B cell (primary cell): Measurements from ENCODE around the gene FAM72C. TPM values are rescaled to one million over a fixed set of nuclear protein-coding genes. Genes with fewer than 3 reads are reported as not detected.
"Not testable (repeated sequence)": the region's sequence is repeated elsewhere in the genome, so short reads cannot be mapped to it uniquely, and the experiment has no call there.

Source experiments
- ATAC-seq: fragments of 200-7000 bp; cut with Tn5 transposase; one replicate; pipeline ENCODE4 v1.10.0; 2021; ENCODE audit warnings: low read depth, mild to moderate bottlenecking, moderate number of reproducible peaks, moderate library complexity
- CTCF ChIA-PET: fragments of 350-600 bp; sonication (Branson Sonifier 250); formaldehyde crosslinking; loops from one replicate; lab custom pipeline; 2021; ENCODE audit warnings: antibody characterized with exemption, inconsistent platforms; lab: Charles Lee
- POLR2A ChIA-PET: fragments of 350-600 bp; sonication (Branson Sonifier 250); formaldehyde crosslinking; loops from one replicate; lab custom pipeline; 2021; ENCODE audit warnings: antibody characterized with exemption; lab: Charles Lee
- DNase-seq: peaks from one replicate; pipeline ENCODE4 v3.0.0; 2013
- H2AFZ ChIP-seq: 2 replicates; pipeline ENCODE4 v1.6.1; 2012; ENCODE audit warnings: mild to moderate bottlenecking, low read depth, low read length; ENCODE audit not compliant: insufficient read depth, poor library complexity, severe bottlenecking
- H3K27ac ChIP-seq, 2 donors: 1 replicate in 1 of 2; 2 replicates in 1 of 2; pipeline ENCODE4 v1.5.1; 2012 to 2013; ENCODE audit warnings: low read length in 2 of 2, mild to moderate bottlenecking in 2 of 2, moderate library complexity in 1 of 2
- H3K27me3 ChIP-seq, 4 experiments: fragments of 200-600 bp in 1 of 4; sonication (generic) in 1 of 4; replicated peaks in 1 of 4; 1 replicate in 2 of 4; 2 replicates in 2 of 4; pipeline versions ENCODE4 v1.6.1 to v1.7.0; 2013 to 2016; ENCODE audit warnings: low read length in 3 of 4, mild to moderate bottlenecking in 2 of 4, mixed read lengths in 1 of 4, moderate library complexity in 1 of 4; ENCODE audit not compliant: insufficient read depth in 4 of 4, control insufficient read depth in 3 of 4; ENCODE audit errors: control extremely low read depth in 1 of 4
- H3K36me3 ChIP-seq, 2 experiments: replicated peaks in 1 of 2; 1 replicate in 1 of 2; 2 replicates in 1 of 2; pipeline versions ENCODE4 v1.6.1 to v1.7.1; 2013; ENCODE audit warnings: low read length in 1 of 2; ENCODE audit not compliant: insufficient read depth in 2 of 2, control insufficient read depth in 1 of 2; ENCODE audit errors: control extremely low read depth in 1 of 2, extremely low read depth in 1 of 2
- H3K4me1 ChIP-seq, 2 donors: fragments of 200-600 bp in 1 of 2; sonication (generic) in 1 of 2; 1 replicate in 1 of 2; 2 replicates in 1 of 2; pipeline versions ENCODE4 v1.5.1 to v1.6.1; 2013 to 2017; ENCODE audit warnings: low read length in 2 of 2; ENCODE audit not compliant: control insufficient read depth in 2 of 2, insufficient read depth in 2 of 2
- H3K4me2 ChIP-seq: replicated peaks from 2 replicates; pipeline ENCODE3; 2012; ENCODE audit warnings: mild to moderate bottlenecking, low read depth, low read length; ENCODE audit not compliant: poor library complexity, severe bottlenecking
- H3K4me3 ChIP-seq, 5 experiments: fragments of 200-600 bp in 1 of 5; sonication (generic) in 1 of 5; 1 replicate in 3 of 5; 2 replicates in 2 of 5; pipeline versions ENCODE4 v1.5.1 to v1.7.0; 2011 to 2016; ENCODE audit warnings: low read length in 4 of 5, mild to moderate bottlenecking in 4 of 5, low read depth in 2 of 5, control low read depth in 1 of 5, moderate library complexity in 1 of 5; ENCODE audit not compliant: insufficient read depth in 1 of 5; ENCODE audit errors: control extremely low read depth in 1 of 5, extremely low read depth in 1 of 5
- H3K79me2 ChIP-seq: fragments of 200-600 bp; sonication (generic); one replicate; pipeline ENCODE4 v1.6.0; 2016; ENCODE audit warnings: low read length; ENCODE audit not compliant: control insufficient read depth, insufficient read depth
- H3K9ac ChIP-seq: fragments of 200-600 bp; sonication (generic); 2 replicates; pipeline ENCODE4 v1.6.1; 2017; ENCODE audit warnings: mild to moderate bottlenecking, low read length, moderate library complexity
- H3K9me3 ChIP-seq, 3 donors: one replicate each; pipeline versions ENCODE4 v1.6.1 to v1.7.1; 2013; ENCODE audit warnings: low read length in 2 of 3; ENCODE audit not compliant: control insufficient read depth in 2 of 3, insufficient read depth in 1 of 3; ENCODE audit errors: control extremely low read depth in 1 of 3
- H4K20me1 ChIP-seq: 2 replicates; pipeline ENCODE4 v1.6.0; 2012; ENCODE audit warnings: mild to moderate bottlenecking, low read length; ENCODE audit not compliant: insufficient read depth, control insufficient read depth, poor library complexity, severe bottlenecking
- H3K27ac Mint-ChIP-seq: one replicate; pipeline ENCODE4 v1.8.0; 2021; ENCODE audit warnings: mixed read lengths
- H3K27me3 Mint-ChIP-seq: one replicate; pipeline ENCODE4 v1.8.0; 2021; ENCODE audit warnings: mixed read lengths
- H3K4me1 Mint-ChIP-seq: one replicate; pipeline ENCODE4 v1.8.0; 2021; ENCODE audit warnings: mixed read lengths
- H3K4me3 Mint-ChIP-seq: one replicate; pipeline ENCODE4 v1.8.0; 2021; ENCODE audit warnings: mixed read lengths
- H3K9me3 Mint-ChIP-seq: one replicate; pipeline ENCODE4 v1.8.0; 2022; ENCODE audit warnings: mixed read lengths; ENCODE audit not compliant: insufficient read depth
- WGBS: methylation state at CpG from one replicate; pipeline ENCODE4 v1.1.5; 2013; ENCODE audit warnings: missing lambda C conversion rate; ENCODE audit not compliant: insufficient coverage; 5-methylcytosine and 5-hydroxymethylcytosine counted together
- intact Hi-C: fragments of 100-400 bp; cut with micrococcal nuclease; formaldehyde crosslinking; loops from one replicate; pipeline ENCODE4 v1.10.0; 2022
- polyA plus RNA-seq: library from polyadenylated mRNA; depleted of rRNA; stranded (reverse); fragments of >200 nt; gene quantifications from 2 replicates; pipeline ENCODE4 v1.2.3, GENCODE V29; 2012
- total RNA-seq, 2 donors: library from RNA; stranded (reverse); fragments of 120-200 nt in 1 of 2; gene quantifications; 1 replicate in 1 of 2; 2 replicates in 1 of 2; pipeline versions ENCODE4 v1.2.3 to v1.2.4, GENCODE V29; 2013 to 2022

The FAM72C gene
- total and polyA plus RNA-seq, 2 donors (not counting 1 experiment from before 2014, with no cell fraction given) = 0.03 TPM; not detected in 1

- H3K4me1 ChIP-seq = not testable (repeated sequence)
These were observed 37.6 kb upstream of the FAM72C start for GRCh38 chr1:144009410-144009809.

GRCh38 chr1:144004259-144004658 lies 32.5 kb upstream of the FAM72C start:
- H3K27ac ChIP-seq, H4K20me1 ChIP-seq, H2AFZ ChIP-seq, H3K4me1 ChIP-seq, POLR2A ChIA-PET, H3K4me3 Mint-ChIP-seq, H3K4me3 ChIP-seq, H3K4me2 ChIP-seq, H3K79me2 ChIP-seq, H3K27me3 ChIP-seq, H3K27me3 Mint-ChIP-seq, H3K9me3 ChIP-seq, H3K9me3 Mint-ChIP-seq, CTCF ChIA-PET, DNase-seq, ATAC-seq, H3K9ac ChIP-seq, intact Hi-C loops, H3K36me3 ChIP-seq, H3K27ac Mint-ChIP-seq, H3K4me1 Mint-ChIP-seq: not testable (repeated sequence)
- no CpG with 5 or more reads among the region's 1 CpG for WGBS

More at GRCh38 chr1:144009410-144009809, 37.6 kb upstream of the FAM72C start:
- H3K36me3 ChIP-seq, POLR2A ChIA-PET, intact Hi-C loops, DNase-seq, H3K79me2 ChIP-seq, H3K27me3 ChIP-seq, H3K4me2 ChIP-seq, H3K4me3 ChIP-seq, H2AFZ ChIP-seq, H4K20me1 ChIP-seq, H3K9me3 ChIP-seq, H3K4me1 Mint-ChIP-seq, H3K27ac Mint-ChIP-seq, H3K9me3 Mint-ChIP-seq, H3K27me3 Mint-ChIP-seq, CTCF ChIA-PET, H3K27ac ChIP-seq, H3K9ac ChIP-seq, H3K4me3 Mint-ChIP-seq: not testable (repeated sequence)
- peak; percentile 55 for ATAC-seq
- no CpG with 5 or more reads among the region's 3 CpGs for WGBS

- ATAC-seq, H3K36me3 ChIP-seq, H3K27me3 ChIP-seq, intact Hi-C loops, H3K27me3 Mint-ChIP-seq, H3K9me3 Mint-ChIP-seq, H2AFZ ChIP-seq, H3K4me1 ChIP-seq, H3K9ac ChIP-seq, H3K4me2 ChIP-seq, DNase-seq, H3K4me1 Mint-ChIP-seq, H3K27ac ChIP-seq, H3K4me3 ChIP-seq, H3K79me2 ChIP-seq, H4K20me1 ChIP-seq, H3K27ac Mint-ChIP-seq, H3K4me3 Mint-ChIP-seq, CTCF ChIA-PET, POLR2A ChIA-PET, H3K9me3 ChIP-seq: not testable (repeated sequence)
- WGBS = no CpG with 5 or more reads among the region's 2 CpGs
These were observed 31.7 kb upstream of the FAM72C start for GRCh38 chr1:144003306-144004029.

GRCh38 chr1:144002141-144002881 lies 30.5 kb upstream of the FAM72C start:
- CTCF ChIA-PET, H3K27ac ChIP-seq, H3K4me3 Mint-ChIP-seq, H4K20me1 ChIP-seq, H3K9me3 ChIP-seq, H2AFZ ChIP-seq, intact Hi-C loops, H3K9ac ChIP-seq, H3K4me2 ChIP-seq, H3K4me3 ChIP-seq, H3K36me3 ChIP-seq, H3K4me1 ChIP-seq, H3K9me3 Mint-ChIP-seq, H3K27ac Mint-ChIP-seq, H3K27me3 Mint-ChIP-seq, H3K79me2 ChIP-seq, H3K4me1 Mint-ChIP-seq, H3K27me3 ChIP-seq, POLR2A ChIA-PET: not testable (repeated sequence)
- DNase-seq (peak; percentile 45), ATAC-seq (peak; percentile 95)
- no CpG with 5 or more reads among the region's 7 CpGs for WGBS
